Heart right ventricle (tissue), 16 donors: ENCODE results near the gene MPP1. TPM values are rescaled to one million over a fixed set of nuclear protein-coding genes. Genes with fewer than 3 reads are reported as not detected.
A peak's percentile ranks its signal among the peaks of the same experiment; 100 is the strongest.

Experiments
- ATAC-seq, 8 donors: fragments of 200-7000 bp; cut with Tn5 transposase; one replicate each; pipeline ENCODE4 v1.9.1; 2020; ENCODE audit warnings: mild to moderate bottlenecking in 8 of 8, moderate library complexity in 8 of 8, moderate number of reproducible peaks in 1 of 8
- DNase-seq, 2 donors: peaks; one replicate each; pipeline ENCODE4 v3.0.0-alpha.2; 2020
- H3K27ac ChIP-seq, 10 donors: fragments of 200-600 bp; sonication (generic) in 2 of 10; one replicate each; pipeline versions ENCODE4 v1.5.0 to v1.8.0; 2020 to 2022; ENCODE audit warnings: mild to moderate bottlenecking in 3 of 10
- H3K27me3 ChIP-seq, 7 donors: fragments of 200-600 bp; one replicate each; pipeline ENCODE4 v1.8.0; 2021 to 2022; ENCODE audit warnings: mild to moderate bottlenecking in 2 of 7
- H3K36me3 ChIP-seq, 9 donors: fragments of 200-600 bp; sonication (generic) in 1 of 9; one replicate each; pipeline versions ENCODE4 v1.5.0 to v1.8.0; 2020 to 2022; ENCODE audit warnings: mild to moderate bottlenecking in 2 of 9
- H3K4me1 ChIP-seq, 9 donors: fragments of 200-600 bp; sonication (generic) in 1 of 9; one replicate each; pipeline versions ENCODE4 v1.5.0 to v1.8.0; 2020 to 2022; ENCODE audit warnings: mild to moderate bottlenecking in 4 of 9
- H3K4me3 ChIP-seq, 10 donors: fragments of 200-600 bp; sonication (generic) in 2 of 10; one replicate each; pipeline versions ENCODE4 v1.5.0 to v1.8.0; 2020 to 2022; ENCODE audit warnings: mild to moderate bottlenecking in 7 of 10, moderate library complexity in 2 of 10
- H3K9me3 ChIP-seq, 11 donors: fragments of 200-600 bp in 10 of 11; sonication (generic) in 2 of 11; one replicate each; pipeline versions ENCODE4 v1.5.0 to v1.8.0; 2013 to 2022; ENCODE audit warnings: mild to moderate bottlenecking in 2 of 11, control low read depth in 1 of 11, moderate library complexity in 1 of 11
- CTCF ChIP-seq, 9 donors: fragments of 200-600 bp; sonication (generic) in 2 of 9; IDR thresholded peaks; one replicate each; pipeline versions ENCODE4 v1.5.0 to v1.8.0; 2021 to 2022; ENCODE audit warnings: antibody characterized with exemption in 9 of 9, mild to moderate bottlenecking in 5 of 9, moderate library complexity in 1 of 9
- WGBS, 2 donors: extraction: QIAGEN DNeasy Blood & Tissue Kit; methylation state at CpG; one replicate each; pipeline ENCODE4 v1.1.7; 2013; ENCODE audit warnings: inconsistent platforms in 1 of 2; 5-methylcytosine and 5-hydroxymethylcytosine counted together
- intact Hi-C, 10 donors: fragments of 100-400 bp; cut with DNase I; formaldehyde crosslinking; loops; one replicate each; pipeline versions ENCODE4 v1.11.1 to v1.14.2; 2022
- polyA plus RNA-seq, 2 donors: library from polyadenylated mRNA; stranded (reverse); fragments of 200-250 nt; gene quantifications; one replicate each; pipeline ENCODE4 v1.2.3, GENCODE V29; 2013
- total RNA-seq, 10 donors: library from RNA; stranded (reverse); fragmentation: NEBNext Ultra II Directional in 3 of 10; extraction: Animal tissue kit (Norgen Biotek cat#: 25700) in 3 of 10; gene quantifications; one replicate each; pipeline versions ENCODE4 v1.2.1 to v1.2.4, GENCODE V29; 2021 to 2023
- donor health status: Arrhythmogenic right ventricular cardiomyopathy.
- donor health status: ischemic (EF 13 %, LVEDD 7.1; RV severe dilation, severe dysfunction).
- donor health status: healthy with polysubstance abuse.
- donor health status: DM: no; HTN: yes; CAD: no.
- donor health status: DM: no; HTN: no; CAD: no.
- donor health status: ischemic (EF 25% LVEDD 6.9; RV normal size, moderate dysfunction).
- donor health status: ischemic (EF 25% LVEDD 5.7; RV mildly dilated, moderate dysfunction).
- donor health status: healthy.
- donor health status: DM: yes; HTN: yes; CAD: no.
- donor health status: Ischemic cardiomyopathy.
- donor health status: ischemic (EF 35%, LVEDD 5.7; RV mildly dilated, moderate dysfunction).
- donor health status: nonischemic (EF 11% LVEDD 7.7; RV severe dilation, severe dysfunction).
- donor health status: DM: yes; HTN: yes; CAD: no.
- donor health status: PGD.
- donor health status: ischemic (EF 29% LVEDD 5.4; RV normal size, mild dysfunction).
- donor health status: nonischemic (EF 23%, LVEDD 6.1; RV moderate dilation, normal function).

Gene MPP1
- total and polyA plus RNA-seq, 12 donors: 18.4 to 50.6 (median 39.6) TPM

- H3K4me3 ChIP-seq: peak within 1 kb of the TSS; percentile 28 to 74 (median 66)
- peaks cover 0 to 10% (median 0%) of the 10 kb centered on the region in 7 donors for H3K27me3 ChIP-seq
- TF ChIP-seq CTCF (IDR thresholded peaks at IDR 0.05): no peak
- DNase-seq (peak; percentile 34 to 53), ATAC-seq (peak; percentile 58 to 79 (median 70))
- H3K36me3 ChIP-seq: no peaks in the 10 kb centered on the region
- 0% methylated on average over 26 to 63 of the region's 98 CpGs for WGBS, 2 donors
- intact Hi-C loops: loop anchor here in 1 of 10 donors (5.0 kb wide), 1 partner anchor 33 kb away; no protein-coding TSS in a partner anchor
- H3K27ac ChIP-seq: peak within 1 kb of the TSS; percentile 78 to 96 (median 92)
- peaks cover 0 to 30% (median 14%) of the 10 kb centered on the region in 9 donors for H3K4me1 ChIP-seq
- peaks cover 0 to 3% (median under 1%) of the 10 kb centered on the region in 11 donors for H3K9me3 ChIP-seq
Observed at GRCh38 chrX:154750301-154751202, 54.7 kb downstream of the MPP1 start, which contains the start of gene GAB3. Gene GAB3, minus strand, starts transcription at chrX:154751077. Its CDS starts 52 bp downstream, at chrX:154751025.

DNA sequence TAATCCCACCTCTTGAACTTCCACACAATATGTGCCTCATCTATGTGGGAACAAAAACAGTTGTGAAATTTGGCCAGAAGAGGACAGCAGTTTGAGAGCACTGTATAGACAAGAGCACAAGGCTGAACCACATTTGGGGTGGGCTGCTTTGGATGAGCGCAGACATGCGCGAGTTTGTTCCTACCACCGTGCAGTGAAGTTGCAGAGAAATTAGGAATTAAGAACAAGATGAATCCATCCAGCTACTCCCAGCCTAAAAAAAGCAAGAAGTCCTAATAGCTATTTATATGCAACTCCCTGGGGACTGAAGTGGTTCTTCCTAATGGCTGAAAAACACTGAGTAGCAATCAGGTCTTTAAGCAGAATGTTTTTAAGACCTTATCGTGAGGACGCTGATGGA, 55.4 kb downstream of the MPP1 start:
- peak overlapping the region; percentile 28 to 74 (median 66) for H3K4me3 ChIP-seq
- WGBS, 2 donors: 3 to 6% methylated on average over 6 of the region's 6 CpGs
- ATAC-seq (peak in 6 of 8 donors; percentile 7 to 45 (median 29)), DNase-seq (no peak)
- H3K4me1 ChIP-seq: peaks cover 0 to 30% (median 14%) of the 10 kb centered on the region in 9 donors
- H3K27ac ChIP-seq: peak overlapping the region; percentile 78 to 96 (median 92)
- H3K36me3 ChIP-seq: no peaks in the 10 kb centered on the region
- TF ChIP-seq CTCF (IDR thresholded peaks at IDR 0.05): no peak
- peaks cover 0 to 10% (median 0%) of the 10 kb centered on the region in 7 donors for H3K27me3 ChIP-seq
- intact Hi-C loops: loop anchor here in 5 of 10 donors (2.0 to 10.0 kb wide), 4 partner anchors 33 to 55 kb away; no protein-coding TSS in a partner anchor
- peaks cover 0 to 10% (median 5%) of the 10 kb centered on the region in 11 donors for H3K9me3 ChIP-seq

GRCh38 chrX:154748712-154749339, 56.5 kb downstream of the MPP1 start:
- Histone ChIP-seq H3K36me3 (no peaks in the 10 kb centered on the region), H3K27ac (peak overlapping the region in 8 of 10 donors; percentile 59 to 95 (median 91)), H3K9me3 (peaks cover 0 to 10% (median 5%) of the 10 kb centered on the region in 11 donors), H3K4me3 (peak overlapping the region in 8 of 10 donors; percentile 38 to 74 (median 68)), H3K4me1 (peaks cover 0 to 30% (median 14%) of the 10 kb centered on the region in 9 donors), H3K27me3 (peaks cover 0 to 10% (median 0%) of the 10 kb centered on the region in 7 donors)
- peak; percentile 63 to 82 (median 76) for TF ChIP-seq CTCF (IDR thresholded peaks at IDR 0.05)
- WGBS, 2 donors: 16 to 18% methylated on average over 11 of the region's 11 CpGs
- ATAC-seq (peak; percentile 48 to 83 (median 70)), DNase-seq (peak in 1 of 2 donors; percentile 55)
- intact Hi-C loops: loop anchor here in 4 of 10 donors (2.0 to 10.0 kb wide), 3 partner anchors 34 to 54 kb away; no protein-coding TSS in a partner anchor

GRCh38 chrX:154742613-154743012, 62.7 kb downstream of the MPP1 start:
- ATAC-seq: no peak
- no peak overlapping the region for H3K27ac ChIP-seq
- no peaks in the 10 kb centered on the region for H3K36me3 ChIP-seq
- DNase-seq: no peak
- intact Hi-C loops: loop anchor here in 2 of 10 donors (10.0 kb wide), 1 partner anchor 48 kb away; no protein-coding TSS in a partner anchor
- no peaks in the 10 kb centered on the region for H3K27me3 ChIP-seq
- no peak overlapping the region for H3K4me3 ChIP-seq
- H3K9me3 ChIP-seq: peaks cover 0 to 10% (median 5%) of the 10 kb centered on the region in 11 donors
- no peak for TF ChIP-seq CTCF (IDR thresholded peaks at IDR 0.05)
- H3K4me1 ChIP-seq: peaks cover 0 to 37% (median 13%) of the 10 kb centered on the region in 9 donors
